ENCODE data around the gene HSPB9. TPM values are rescaled to one million over a fixed set of nuclear protein-coding genes. Genes with fewer than 3 reads are reported as not detected.

HSPB9 gene
- total and polyA plus RNA-seq, 9 donors = 0.15 to 0.95 (median 0.47) TPM; not detected in 1

GRCh38 chr17:42163696-42164407 lies 41.2 kb downstream of the HSPB9 start:
- Histone ChIP-seq H3K4me1 (ENCODE audit: insufficient read depth) (no peaks in the 10 kb centered on the region), H3K9me3 (no peaks in the 10 kb centered on the region), H3K36me3 (no peaks in the 10 kb centered on the region), H3K27ac (no peak overlapping the region), H3K27me3 (no peaks in the 10 kb centered on the region), H3K4me3 (no peak overlapping the region)
- WGBS, 3 donors = 52 to 61% (median 56%) methylated on average over 22 of the region's 22 CpGs
- intact Hi-C loops (cut with DNase I) = no loop called here
- DNase-seq = no peak
- TF ChIP-seq POLR2A (IDR thresholded peaks at IDR 0.05) (no peak), EP300 (IDR thresholded peaks at IDR 0.05) (no peak), CTCF (IDR thresholded peaks at IDR 0.05) (no peak)

- DNase-seq = no peak
- intact Hi-C loops (cut with DNase I) = no loop called here
- Histone ChIP-seq H3K9me3 (no peaks in the 10 kb centered on the region), H3K27ac (no peak overlapping the region), H3K27me3 (no peaks in the 10 kb centered on the region), H3K4me3 (no peak overlapping the region), H3K36me3 (no peaks in the 10 kb centered on the region), H3K4me1 (ENCODE audit: insufficient read depth) (no peaks in the 10 kb centered on the region)
- WGBS, 3 donors = 82 to 85% (median 82%) methylated on average over 6 of the region's 6 CpGs
- no peak for TF ChIP-seq CTCF (IDR thresholded peaks at IDR 0.05)
- TF ChIP-seq EP300 (IDR thresholded peaks at IDR 0.05) = no peak
- no peak for TF ChIP-seq POLR2A (IDR thresholded peaks at IDR 0.05)
These were observed 43.1 kb downstream of the HSPB9 start for GRCh38 chr17:42165751-42166150.

- intact Hi-C loops (cut with DNase I) = no loop called here
- 89 to 94% (median 90%) methylated on average over 16 to 19 of the region's 19 CpGs for WGBS, 3 donors
- TF ChIP-seq CTCF (IDR thresholded peaks at IDR 0.05) = no peak
- TF ChIP-seq EP300 (IDR thresholded peaks at IDR 0.05) = no peak
- no peak for TF ChIP-seq POLR2A (IDR thresholded peaks at IDR 0.05)
These were observed 43.7 kb downstream of the HSPB9 start for GRCh38 chr17:42166196-42166763.

GRCh38 chr17:42167807-42168206 lies 45.2 kb downstream of the HSPB9 start:
- Histone ChIP-seq H3K27me3 (no peaks in the 10 kb centered on the region), H3K4me3 (no peak overlapping the region), H3K36me3 (no peaks in the 10 kb centered on the region), H3K27ac (no peak overlapping the region), H3K9me3 (no peaks in the 10 kb centered on the region), H3K4me1 (ENCODE audit: insufficient read depth) (no peaks in the 10 kb centered on the region)
- 90 to 94% (median 92%) methylated on average over 8 of the region's 8 CpGs for WGBS, 3 donors
- DNase-seq = no peak
- intact Hi-C loops (cut with DNase I) = no loop called here
- TF ChIP-seq POLR2A (IDR thresholded peaks at IDR 0.05) (no peak), EP300 (IDR thresholded peaks at IDR 0.05) (no peak), CTCF (IDR thresholded peaks at IDR 0.05) (no peak)

More at GRCh38 chr17:42166196-42166763, 43.7 kb downstream of the HSPB9 start:
- H3K27ac ChIP-seq = no peak overlapping the region
- no peaks in the 10 kb centered on the region for H3K9me3 ChIP-seq
- no peaks in the 10 kb centered on the region for H3K36me3 ChIP-seq
- H3K4me1 ChIP-seq (ENCODE audit: insufficient read depth) = no peaks in the 10 kb centered on the region
- H3K27me3 ChIP-seq = no peaks in the 10 kb centered on the region
- no peak overlapping the region for H3K4me3 ChIP-seq
- no peak for DNase-seq
